OCI-LY1 (cell line): ENCODE measurements around the gene DDX19B.

ENCODE experiments used
- H2AFZ ChIP-seq: fragments of 200-600 bp; sonication (generic), shearing (Covaris generic); 2 replicates; pipeline ENCODE4 v1.6.0; 2014; ENCODE audit warnings: antibody characterized with exemption, mild to moderate bottlenecking, low read length
- H3F3A ChIP-seq: fragments of 200-600 bp; sonication (generic), shearing (Covaris generic); 2 replicates; pipeline ENCODE4 v1.6.0; 2014; ENCODE audit warnings: mild to moderate bottlenecking, antibody characterized with exemption, low read length, moderate library complexity; ENCODE audit not compliant: insufficient read depth
- H3K27ac ChIP-seq: fragments of 200-600 bp; sonication (generic); 2 replicates; pipeline ENCODE4 v1.5.1; 2014; ENCODE audit warnings: low read length, mixed run types, mild to moderate bottlenecking, low read depth; ENCODE audit not compliant: poor library complexity, severe bottlenecking
- H3K27me3 ChIP-seq: fragments of 200-600 bp; sonication (generic); 2 replicates; pipeline ENCODE4 v1.6.0; 2014; ENCODE audit warnings: antibody characterized with exemption, mild to moderate bottlenecking, low read length, moderate library complexity; ENCODE audit not compliant: insufficient read depth
- H3K36me3 ChIP-seq: fragments of 200-600 bp; sonication (generic); 2 replicates; pipeline ENCODE4 v1.6.1; 2014; ENCODE audit warnings: mild to moderate bottlenecking, antibody characterized with exemption, low read length, moderate library complexity, mixed read lengths; ENCODE audit not compliant: insufficient read depth
- H3K4me1 ChIP-seq: fragments of 200-600 bp; sonication (generic); 2 replicates; pipeline ENCODE4 v1.5.1; 2014; ENCODE audit warnings: mild to moderate bottlenecking, low read length, moderate library complexity; ENCODE audit not compliant: insufficient read depth, severe bottlenecking
- H3K4me2 ChIP-seq: fragments of 200-600 bp; sonication (generic), shearing (Covaris generic); 2 replicates; pipeline ENCODE4 v1.6.1; 2014; ENCODE audit warnings: low read length
- H3K4me3 ChIP-seq: fragments of 200-600 bp; sonication (generic); 2 replicates; pipeline ENCODE4 v1.5.1; 2014; ENCODE audit warnings: low read length, low read depth, mild to moderate bottlenecking, mixed read lengths; ENCODE audit not compliant: poor library complexity, severe bottlenecking
- H3K79me2 ChIP-seq: fragments of 200-600 bp; shearing (Covaris generic); 2 replicates; pipeline ENCODE4 v1.6.1; 2016; ENCODE audit warnings: mixed run types, low read length, mixed read lengths; ENCODE audit not compliant: insufficient read depth
- H3K9ac ChIP-seq: fragments of 200-600 bp; sonication (generic), shearing (Covaris generic); 2 replicates; pipeline ENCODE4 v1.6.1; 2014; ENCODE audit warnings: mild to moderate bottlenecking, low read length, mixed read lengths
- H3K9me2 ChIP-seq: fragments of 200-600 bp; sonication (generic), shearing (Covaris generic); 2 replicates; pipeline ENCODE4 v1.6.1; 2014; ENCODE audit warnings: low read depth, mild to moderate bottlenecking, low read length, mixed read lengths
- H3K9me3 ChIP-seq: fragments of 200-600 bp; shearing (Covaris generic); 2 replicates; pipeline ENCODE4 v1.6.1; 2014; ENCODE audit warnings: low read length, mixed read lengths
- H4K20me1 ChIP-seq: fragments of 200-600 bp; sonication (generic), shearing (Covaris generic); 2 replicates; pipeline ENCODE4 v1.6.0; 2016; ENCODE audit warnings: mild to moderate bottlenecking, low read length; ENCODE audit not compliant: insufficient read depth
- EZH2 ChIP-seq: fragments of 200-600 bp; sonication (generic), shearing (Covaris generic); IDR thresholded peaks from 2 replicates; pipeline ENCODE4 v1.8.0; 2017; ENCODE audit warnings: borderline replicate concordance, mixed run types, mild to moderate bottlenecking, antibody characterized with exemption, low read length, moderate library complexity, mixed read lengths
- TF ChIP-seq, protein P1 (sequence below): fragments of 200-600 bp; sonication (generic), shearing (Covaris generic); IDR thresholded peaks from 2 replicates; pipeline ENCODE4 v1.5.1; 2017; ENCODE audit warnings: mild to moderate bottlenecking, antibody characterized with exemption, low read length, moderate library complexity, mixed read lengths

Gene DDX19B

GRCh38 chr16:70349783-70350182, 50.8 kb downstream of the DDX19B start:
- H3K9ac ChIP-seq: no peak overlapping the region
- peaks cover 23% of the 10 kb centered on the region for H3K4me1 ChIP-seq
- H3K36me3 ChIP-seq: peaks cover 37% of the 10 kb centered on the region
- H2AFZ ChIP-seq: no peak overlapping the region
- no peaks in the 10 kb centered on the region for H3K27me3 ChIP-seq
- H3K4me2 ChIP-seq: no peak overlapping the region
- H3K4me3 ChIP-seq: no peak overlapping the region
- H4K20me1 ChIP-seq: no peaks in the 10 kb centered on the region
- no peaks in the 10 kb centered on the region; the same call in 1 of the 2 replicates for H3F3A ChIP-seq
- no peaks in the 10 kb centered on the region for H3K9me2 ChIP-seq
- no peak overlapping the region for H3K27ac ChIP-seq
- no peaks in the 10 kb centered on the region for H3K9me3 ChIP-seq
- peaks cover 20% of the 10 kb centered on the region for H3K79me2 ChIP-seq
- no peak for TF ChIP-seq EZH2
- TF ChIP-seq, protein P1, sequence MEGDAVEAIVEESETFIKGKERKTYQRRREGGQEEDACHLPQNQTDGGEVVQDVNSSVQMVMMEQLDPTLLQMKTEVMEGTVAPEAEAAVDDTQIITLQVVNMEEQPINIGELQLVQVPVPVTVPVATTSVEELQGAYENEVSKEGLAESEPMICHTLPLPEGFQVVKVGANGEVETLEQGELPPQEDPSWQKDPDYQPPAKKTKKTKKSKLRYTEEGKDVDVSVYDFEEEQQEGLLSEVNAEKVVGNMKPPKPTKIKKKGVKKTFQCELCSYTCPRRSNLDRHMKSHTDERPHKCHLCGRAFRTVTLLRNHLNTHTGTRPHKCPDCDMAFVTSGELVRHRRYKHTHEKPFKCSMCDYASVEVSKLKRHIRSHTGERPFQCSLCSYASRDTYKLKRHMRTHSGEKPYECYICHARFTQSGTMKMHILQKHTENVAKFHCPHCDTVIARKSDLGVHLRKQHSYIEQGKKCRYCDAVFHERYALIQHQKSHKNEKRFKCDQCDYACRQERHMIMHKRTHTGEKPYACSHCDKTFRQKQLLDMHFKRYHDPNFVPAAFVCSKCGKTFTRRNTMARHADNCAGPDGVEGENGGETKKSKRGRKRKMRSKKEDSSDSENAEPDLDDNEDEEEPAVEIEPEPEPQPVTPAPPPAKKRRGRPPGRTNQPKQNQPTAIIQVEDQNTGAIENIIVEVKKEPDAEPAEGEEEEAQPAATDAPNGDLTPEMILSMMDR: no peak

DNA sequence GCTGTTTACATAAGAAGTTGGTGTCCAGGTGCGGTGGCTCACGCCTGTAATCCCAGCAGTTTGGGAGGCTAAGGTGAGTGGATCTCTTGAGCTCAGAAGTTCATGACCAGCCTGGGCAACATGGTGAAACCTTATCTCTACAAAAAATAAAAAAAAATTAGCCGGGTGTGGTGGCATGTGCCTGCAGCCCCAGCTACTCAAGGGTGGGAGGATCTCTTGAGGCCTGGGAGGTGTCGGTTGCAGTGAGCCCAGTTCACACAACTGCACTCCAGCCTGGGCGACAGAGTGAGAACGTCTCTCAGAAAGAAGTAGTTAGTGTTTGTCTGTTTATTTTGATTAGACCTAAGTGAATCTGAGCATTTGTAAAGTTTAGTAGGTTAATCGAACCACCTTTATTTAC, 60.6 kb downstream of the DDX19B start:
- H3K27ac ChIP-seq: no peak overlapping the region
- no peaks in the 10 kb centered on the region for H3K4me1 ChIP-seq
- no peaks in the 10 kb centered on the region for H3F3A ChIP-seq
- no peaks in the 10 kb centered on the region for H3K9me2 ChIP-seq
- no peaks in the 10 kb centered on the region for H3K79me2 ChIP-seq
- no peaks in the 10 kb centered on the region for H3K9me3 ChIP-seq
- no peak overlapping the region for H3K4me3 ChIP-seq
- H3K36me3 ChIP-seq: peaks cover 79% of the 10 kb centered on the region
- no peaks in the 10 kb centered on the region for H4K20me1 ChIP-seq
- no peak overlapping the region for H2AFZ ChIP-seq
- TF ChIP-seq, protein P1: no peak
- no peak for TF ChIP-seq EZH2
- no peak overlapping the region for H3K9ac ChIP-seq
- no peak overlapping the region for H3K4me2 ChIP-seq
- H3K27me3 ChIP-seq: no peaks in the 10 kb centered on the region

GRCh38 chr16:70364399-70364798, 65.4 kb downstream of the DDX19B start:
- H3K4me1 ChIP-seq: no peaks in the 10 kb centered on the region
- 0 out of 2 replicates have a peak, but pooled peaks cover 2% of the 10 kb centered on the region for H3F3A ChIP-seq
- no peak overlapping the region for H3K27ac ChIP-seq
- H3K79me2 ChIP-seq: no peaks in the 10 kb centered on the region
- H3K27me3 ChIP-seq: no peaks in the 10 kb centered on the region
- no peak overlapping the region for H3K4me2 ChIP-seq
- no peak overlapping the region for H3K4me3 ChIP-seq
- H3K9me2 ChIP-seq: no peaks in the 10 kb centered on the region
- H3K36me3 ChIP-seq: peaks cover 67% of the 10 kb centered on the region
- no peaks in the 10 kb centered on the region for H3K9me3 ChIP-seq
- no peaks in the 10 kb centered on the region for H4K20me1 ChIP-seq
- H3K9ac ChIP-seq: no peak overlapping the region
- H2AFZ ChIP-seq: no peak overlapping the region
- TF ChIP-seq EZH2: no peak
- TF ChIP-seq, protein P1: no peak
